ENCODE measurements around the gene SNN. TPM values are rescaled to one million over a fixed set of nuclear protein-coding genes. Genes with fewer than 3 reads are reported as not detected.

Gene SNN
- total RNA-seq, 1 donor from 2014 or later = 38.3 TPM

DNA sequence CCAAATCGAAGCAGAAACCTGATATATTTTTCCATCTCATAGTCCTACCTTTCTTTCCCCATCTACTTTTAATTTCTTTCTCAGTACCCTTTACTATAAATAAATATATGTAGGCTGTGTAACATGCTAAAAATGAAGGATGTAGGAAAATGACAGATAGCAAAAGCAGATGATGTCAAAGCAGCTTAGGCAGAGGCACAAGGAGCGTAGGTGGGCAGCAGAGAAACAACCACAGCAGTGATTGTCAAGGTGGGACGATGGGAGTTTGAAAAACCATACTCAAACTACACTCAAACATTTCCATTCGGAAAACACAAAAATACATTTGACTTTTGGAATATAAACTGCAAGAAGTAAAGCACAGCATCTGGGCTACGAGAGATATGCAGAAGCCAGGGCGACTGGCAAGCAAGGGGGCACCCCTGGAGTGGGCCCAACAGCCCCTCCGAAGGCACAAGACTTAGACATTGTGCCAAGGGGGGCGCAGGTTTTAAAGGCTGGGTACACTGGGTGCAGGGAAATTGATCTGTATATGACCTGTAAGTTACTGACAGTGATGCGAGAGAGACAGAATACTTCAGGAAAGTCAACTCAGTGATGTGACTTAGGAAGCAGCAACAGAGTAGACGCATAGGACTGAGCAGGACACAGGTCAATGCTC is 31.1 kb downstream of the SNN start:
- peaks cover 38% of the 10 kb centered on the region for H3K36me3 Mint-ChIP-seq
- H3K9me3 Mint-ChIP-seq = no peaks in the 10 kb centered on the region
- TF ChIP-seq, protein P1, sequence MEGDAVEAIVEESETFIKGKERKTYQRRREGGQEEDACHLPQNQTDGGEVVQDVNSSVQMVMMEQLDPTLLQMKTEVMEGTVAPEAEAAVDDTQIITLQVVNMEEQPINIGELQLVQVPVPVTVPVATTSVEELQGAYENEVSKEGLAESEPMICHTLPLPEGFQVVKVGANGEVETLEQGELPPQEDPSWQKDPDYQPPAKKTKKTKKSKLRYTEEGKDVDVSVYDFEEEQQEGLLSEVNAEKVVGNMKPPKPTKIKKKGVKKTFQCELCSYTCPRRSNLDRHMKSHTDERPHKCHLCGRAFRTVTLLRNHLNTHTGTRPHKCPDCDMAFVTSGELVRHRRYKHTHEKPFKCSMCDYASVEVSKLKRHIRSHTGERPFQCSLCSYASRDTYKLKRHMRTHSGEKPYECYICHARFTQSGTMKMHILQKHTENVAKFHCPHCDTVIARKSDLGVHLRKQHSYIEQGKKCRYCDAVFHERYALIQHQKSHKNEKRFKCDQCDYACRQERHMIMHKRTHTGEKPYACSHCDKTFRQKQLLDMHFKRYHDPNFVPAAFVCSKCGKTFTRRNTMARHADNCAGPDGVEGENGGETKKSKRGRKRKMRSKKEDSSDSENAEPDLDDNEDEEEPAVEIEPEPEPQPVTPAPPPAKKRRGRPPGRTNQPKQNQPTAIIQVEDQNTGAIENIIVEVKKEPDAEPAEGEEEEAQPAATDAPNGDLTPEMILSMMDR (IDR thresholded peaks at IDR 0.05; ENCODE audit: unreplicated experiment) = no peak
- no peak overlapping the region for H3K27ac Mint-ChIP-seq
- H3K4me3 Mint-ChIP-seq = no peak overlapping the region
- no peaks in the 10 kb centered on the region for H3K27me3 Mint-ChIP-seq (ENCODE audit: low read depth)
- peaks cover 3% of the 10 kb centered on the region for H3K4me1 Mint-ChIP-seq
- no peak for DNase-seq (ENCODE audit: low spot score in 2 of 2, unreplicated experiment in 2 of 2)

DNA sequence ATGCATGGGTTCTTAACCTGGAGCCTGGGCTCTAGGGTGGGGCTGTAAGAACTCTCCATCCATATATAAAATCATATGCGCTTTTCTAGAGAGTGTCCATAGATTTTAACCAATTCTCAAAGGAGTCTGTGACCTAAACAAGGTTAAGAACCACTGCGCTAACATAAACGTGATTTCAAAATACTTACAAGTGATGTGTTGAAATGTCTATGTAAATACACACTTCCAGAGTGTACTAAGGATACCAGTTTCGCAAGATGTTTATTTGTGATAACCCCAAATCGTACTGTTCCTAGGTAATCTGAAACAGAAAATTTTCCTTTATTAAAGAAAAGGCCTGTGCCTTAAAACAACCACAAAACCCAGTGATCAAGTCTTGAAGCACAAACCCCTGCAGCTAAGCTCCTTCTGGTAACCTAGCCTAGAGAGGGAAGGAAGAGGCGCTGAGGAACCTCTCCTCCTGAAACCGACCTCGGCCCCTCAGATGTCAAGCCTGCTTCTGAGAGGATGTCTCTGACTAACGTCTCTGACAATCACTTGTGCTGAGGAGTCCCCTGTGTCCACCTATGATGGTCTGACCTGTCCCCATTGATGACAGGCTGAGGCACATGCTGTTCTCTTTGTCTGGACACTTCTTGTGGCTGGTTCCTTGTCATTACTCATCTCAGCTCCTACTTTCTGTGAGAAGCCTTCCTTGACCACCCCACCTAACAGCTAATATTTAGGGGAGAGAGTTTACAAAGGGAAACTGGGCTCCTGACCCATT is 32.2 kb downstream of the SNN start:
- Mint-ChIP-seq H3K27ac (no peak overlapping the region), H3K36me3 (peaks cover 34% of the 10 kb centered on the region), H3K27me3 (ENCODE audit: low read depth) (no peaks in the 10 kb centered on the region), H3K9me3 (no peaks in the 10 kb centered on the region), H3K4me1 (peaks cover 11% of the 10 kb centered on the region), H3K4me3 (no peak overlapping the region)
- DNase-seq (ENCODE audit: low spot score in 2 of 2, unreplicated experiment in 2 of 2) = no peak
- TF ChIP-seq, protein P1 (IDR thresholded peaks at IDR 0.05; ENCODE audit: unreplicated experiment) = no peak

DNA sequence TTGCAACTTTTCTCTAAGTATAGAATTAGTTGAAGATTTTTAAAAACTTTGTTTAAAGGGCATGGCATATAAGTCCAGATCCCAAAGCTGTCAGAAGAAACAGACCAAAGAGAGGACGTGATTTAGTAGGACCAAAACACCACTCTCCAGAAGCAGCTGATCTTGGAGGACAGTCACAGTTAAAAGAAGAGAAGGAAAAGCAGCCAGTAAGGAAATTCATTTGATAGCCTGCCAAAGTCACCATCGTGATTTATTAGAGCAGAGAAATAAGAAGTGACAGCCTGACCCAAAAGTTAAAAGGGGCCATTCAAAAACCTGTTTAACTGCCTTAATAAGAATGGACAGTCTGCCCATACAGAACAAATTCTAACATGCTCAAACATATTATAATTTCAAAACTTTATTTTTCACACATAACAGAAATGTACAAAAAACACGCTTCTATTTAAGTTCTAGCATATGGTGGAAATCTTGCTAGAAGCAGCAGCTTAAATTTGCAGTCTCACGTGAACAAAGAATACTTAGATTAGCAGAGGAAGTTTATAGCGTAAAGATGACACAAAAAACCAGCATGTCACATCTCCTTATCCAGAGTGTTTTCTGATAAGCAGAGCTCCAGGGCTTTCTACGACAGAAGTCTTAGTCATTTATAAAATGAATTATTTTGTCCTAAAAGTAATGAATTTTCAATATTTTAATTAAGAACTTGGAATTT is 37.2 kb downstream of the SNN start:
- TF ChIP-seq, protein P1 (IDR thresholded peaks at IDR 0.05; ENCODE audit: unreplicated experiment) = no peak
- no peaks in the 10 kb centered on the region for H3K27me3 Mint-ChIP-seq (ENCODE audit: low read depth)
- no peaks in the 10 kb centered on the region for H3K9me3 Mint-ChIP-seq
- H3K4me1 Mint-ChIP-seq = peaks cover 18% of the 10 kb centered on the region
- DNase-seq (ENCODE audit: low spot score in 2 of 2, unreplicated experiment in 2 of 2) = no peak
- peak overlapping the region; percentile 35 for H3K27ac Mint-ChIP-seq
- H3K36me3 Mint-ChIP-seq = peaks cover 21% of the 10 kb centered on the region
- H3K4me3 Mint-ChIP-seq = no peak overlapping the region

DNA sequence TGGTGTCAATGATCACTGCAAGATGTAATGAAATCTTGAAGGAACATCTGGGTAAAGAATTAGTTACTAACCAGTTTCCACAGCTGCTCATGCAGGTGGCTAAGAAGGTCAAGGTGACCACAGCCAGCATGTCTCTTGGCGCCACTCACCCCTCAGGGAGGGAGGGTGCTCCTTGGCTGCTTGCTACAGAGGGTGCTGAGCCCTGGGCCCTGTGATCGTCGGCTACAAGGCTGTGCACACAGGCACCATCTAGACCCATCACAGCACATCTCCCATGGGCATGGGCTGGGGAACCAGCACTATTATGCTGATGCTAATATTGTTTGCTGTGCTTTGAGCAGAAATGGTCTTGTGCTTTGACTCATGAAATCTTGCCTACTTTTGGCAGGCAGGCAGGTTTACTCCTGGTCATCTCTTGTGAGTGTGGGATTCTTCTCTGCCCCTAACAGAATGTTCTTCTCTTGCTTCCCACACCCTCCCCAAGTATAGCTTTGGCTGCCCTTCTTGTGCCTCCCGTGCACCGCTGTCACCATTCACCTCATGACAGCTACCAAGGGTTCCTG is 38.0 kb downstream of the SNN start:
- TF ChIP-seq, protein P1 (IDR thresholded peaks at IDR 0.05; ENCODE audit: unreplicated experiment) = no peak
- Mint-ChIP-seq H3K9me3 (no peaks in the 10 kb centered on the region), H3K27me3 (ENCODE audit: low read depth) (no peaks in the 10 kb centered on the region), H3K27ac (peak overlapping the region; percentile 48), H3K36me3 (peaks cover 20% of the 10 kb centered on the region), H3K4me1 (peaks cover 18% of the 10 kb centered on the region), H3K4me3 (no peak overlapping the region)
- no peak for DNase-seq (ENCODE audit: low spot score in 2 of 2, unreplicated experiment in 2 of 2)

DNA sequence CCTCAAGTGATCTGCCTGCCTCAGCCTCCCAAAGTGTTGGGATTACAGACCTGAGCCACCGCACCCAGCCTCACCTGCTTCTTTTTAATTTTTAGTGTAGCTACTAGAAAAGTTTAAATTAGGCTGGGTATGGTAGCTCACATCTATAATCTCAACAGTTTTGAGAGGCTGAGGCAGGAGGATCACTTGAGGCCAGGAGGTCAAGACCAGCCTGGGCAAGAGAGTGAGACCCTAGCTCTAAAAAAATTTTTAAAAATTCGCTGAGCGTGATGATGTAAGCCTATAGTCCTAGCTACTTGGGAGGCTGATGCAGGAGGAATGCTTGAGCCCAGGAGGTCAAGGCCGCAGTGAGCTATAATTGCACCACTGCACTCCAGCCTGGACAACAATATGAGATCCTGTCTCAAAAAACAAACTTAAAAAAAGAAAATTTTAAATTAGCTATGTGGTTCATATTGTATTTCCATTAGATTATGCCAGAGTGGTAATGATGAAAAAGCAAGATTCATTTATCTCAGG is 39.5 kb downstream of the SNN start:
- Mint-ChIP-seq H3K27me3 (ENCODE audit: low read depth) (no peaks in the 10 kb centered on the region), H3K4me3 (no peak overlapping the region), H3K4me1 (peaks cover 18% of the 10 kb centered on the region), H3K36me3 (peaks cover 24% of the 10 kb centered on the region), H3K9me3 (no peaks in the 10 kb centered on the region), H3K27ac (no peak overlapping the region)
- DNase-seq (ENCODE audit: low spot score in 2 of 2, unreplicated experiment in 2 of 2) = no peak
- TF ChIP-seq, protein P1 (IDR thresholded peaks at IDR 0.05; ENCODE audit: unreplicated experiment) = no peak

All from mesothelial cell of epicardium (in vitro differentiated cells).